Measurements from ENCODE around the gene RPS6KL1.
A peak's percentile ranks its signal among the peaks of the same experiment; 100 is the strongest.

The RPS6KL1 gene

GRCh38 chr14:74905595-74906142, 17.4 kb downstream of the RPS6KL1 start:
- ATAC-seq (ENCODE audit: low read depth) (peak; percentile 71), DNase-seq (ENCODE audit: low spot score in 2 of 2) (peak; percentile 78 to 83)
- H3K4me1 Mint-ChIP-seq: peaks cover 29% of the 10 kb centered on the region
- H3K4me3 Mint-ChIP-seq: no peak overlapping the region
- H3K27me3 Mint-ChIP-seq: no peaks in the 10 kb centered on the region
- peaks cover 5% of the 10 kb centered on the region for H3K36me3 Mint-ChIP-seq
- H3K27ac Mint-ChIP-seq: peak overlapping the region; percentile 77
- H3K9me3 Mint-ChIP-seq: no peaks in the 10 kb centered on the region

- Mint-ChIP-seq H3K36me3 (peaks cover 9% of the 10 kb centered on the region), H3K9me3 (no peaks in the 10 kb centered on the region), H3K4me1 (peaks cover 29% of the 10 kb centered on the region), H3K27ac (peak overlapping the region; percentile 77), H3K4me3 (no peak overlapping the region), H3K27me3 (no peaks in the 10 kb centered on the region)
- DNase-seq (ENCODE audit: low spot score in 2 of 2) (no peak), ATAC-seq (ENCODE audit: low read depth) (no peak)
Measured at GRCh38 chr14:74904635-74905503, 18.2 kb downstream of the RPS6KL1 start.

GRCh38 chr14:74902941-74903705, 19.9 kb downstream of the RPS6KL1 start:
- DNase-seq (ENCODE audit: low spot score in 2 of 2): no peak
- Mint-ChIP-seq H3K4me3 (no peak overlapping the region), H3K36me3 (peaks cover 21% of the 10 kb centered on the region), H3K4me1 (peaks cover 29% of the 10 kb centered on the region), H3K9me3 (no peaks in the 10 kb centered on the region), H3K27ac (peak overlapping the region; percentile 62), H3K27me3 (no peaks in the 10 kb centered on the region)
- ATAC-seq (ENCODE audit: low read depth): peak; percentile 23

- peaks cover 42% of the 10 kb centered on the region for H3K36me3 Mint-ChIP-seq
- H3K27me3 Mint-ChIP-seq: no peaks in the 10 kb centered on the region
- H3K9me3 Mint-ChIP-seq: no peaks in the 10 kb centered on the region
- peak overlapping the region; percentile 30 for H3K27ac Mint-ChIP-seq
- no peak overlapping the region for H3K4me3 Mint-ChIP-seq
- ATAC-seq (ENCODE audit: low read depth) (no peak), DNase-seq (ENCODE audit: low spot score in 2 of 2) (no peak)
- H3K4me1 Mint-ChIP-seq: peaks cover 22% of the 10 kb centered on the region
Measured at GRCh38 chr14:74898694-74899093, 24.4 kb downstream of the RPS6KL1 start.

- Mint-ChIP-seq H3K36me3 (peaks cover 44% of the 10 kb centered on the region), H3K27me3 (no peaks in the 10 kb centered on the region), H3K27ac (no peak overlapping the region), H3K4me3 (no peak overlapping the region), H3K4me1 (peaks cover 23% of the 10 kb centered on the region), H3K9me3 (no peaks in the 10 kb centered on the region)
- ATAC-seq (ENCODE audit: low read depth) (no peak), DNase-seq (ENCODE audit: low spot score in 2 of 2) (no peak)
Measured at GRCh38 chr14:74898083-74898482, 25.0 kb downstream of the RPS6KL1 start.

- H3K36me3 Mint-ChIP-seq: peaks cover 44% of the 10 kb centered on the region
- H3K27me3 Mint-ChIP-seq: no peaks in the 10 kb centered on the region
- peaks cover 23% of the 10 kb centered on the region for H3K4me1 Mint-ChIP-seq
- H3K4me3 Mint-ChIP-seq: no peak overlapping the region
- DNase-seq (ENCODE audit: low spot score in 2 of 2) (no peak), ATAC-seq (ENCODE audit: low read depth) (no peak)
- H3K27ac Mint-ChIP-seq: no peak overlapping the region
- H3K9me3 Mint-ChIP-seq: no peaks in the 10 kb centered on the region
Measured at GRCh38 chr14:74897642-74898041, 25.4 kb downstream of the RPS6KL1 start.

GRCh38 chr14:74896400-74896799, 26.7 kb downstream of the RPS6KL1 start:
- Mint-ChIP-seq H3K27me3 (no peaks in the 10 kb centered on the region), H3K4me1 (peaks cover 26% of the 10 kb centered on the region), H3K9me3 (no peaks in the 10 kb centered on the region), H3K36me3 (peaks cover 42% of the 10 kb centered on the region), H3K27ac (no peak overlapping the region), H3K4me3 (no peak overlapping the region)
- ATAC-seq (ENCODE audit: low read depth): no peak
- no peak for DNase-seq (ENCODE audit: low spot score in 2 of 2)

- Mint-ChIP-seq H3K27ac (peak overlapping the region; percentile 92), H3K4me3 (peak overlapping the region; percentile 88)
Measured at GRCh38 chr14:74893614-74894091, 29.4 kb downstream of the RPS6KL1 start.

GRCh38 chr14:74892745-74893144, 30.3 kb downstream of the RPS6KL1 start:
- peaks cover 35% of the 10 kb centered on the region for H3K36me3 Mint-ChIP-seq
- H3K27me3 Mint-ChIP-seq: no peaks in the 10 kb centered on the region
- peak overlapping the region; percentile 92 for H3K27ac Mint-ChIP-seq
- peak overlapping the region; percentile 7 for H3K4me3 Mint-ChIP-seq
- DNase-seq (ENCODE audit: low spot score in 2 of 2) (no peak), ATAC-seq (ENCODE audit: low read depth) (peak; percentile 71)
- H3K4me1 Mint-ChIP-seq: peaks cover 26% of the 10 kb centered on the region
- no peaks in the 10 kb centered on the region for H3K9me3 Mint-ChIP-seq

More at GRCh38 chr14:74893614-74894091, 29.4 kb downstream of the RPS6KL1 start:
- H3K4me1 Mint-ChIP-seq: peaks cover 26% of the 10 kb centered on the region
- H3K27me3 Mint-ChIP-seq: no peaks in the 10 kb centered on the region
- no peaks in the 10 kb centered on the region for H3K9me3 Mint-ChIP-seq
- ATAC-seq (ENCODE audit: low read depth) (peak; percentile 71), DNase-seq (ENCODE audit: low spot score in 2 of 2) (no peak)
- H3K36me3 Mint-ChIP-seq: peaks cover 35% of the 10 kb centered on the region

GRCh38 chr14:74891870-74892269, 31.2 kb downstream of the RPS6KL1 start:
- ATAC-seq (ENCODE audit: low read depth) (no peak), DNase-seq (ENCODE audit: low spot score in 2 of 2) (no peak)
- Mint-ChIP-seq H3K27me3 (no peaks in the 10 kb centered on the region), H3K4me1 (peaks cover 26% of the 10 kb centered on the region), H3K36me3 (peaks cover 31% of the 10 kb centered on the region), H3K4me3 (no peak overlapping the region), H3K27ac (peak overlapping the region; percentile 38), H3K9me3 (no peaks in the 10 kb centered on the region)

- Mint-ChIP-seq H3K27ac (no peak overlapping the region), H3K27me3 (no peaks in the 10 kb centered on the region), H3K36me3 (peaks cover 27% of the 10 kb centered on the region), H3K4me1 (peaks cover 31% of the 10 kb centered on the region), H3K9me3 (no peaks in the 10 kb centered on the region), H3K4me3 (no peak overlapping the region)
- ATAC-seq (ENCODE audit: low read depth): no peak
- no peak for DNase-seq (ENCODE audit: low spot score in 2 of 2)
Measured at GRCh38 chr14:74890262-74890661, 32.8 kb downstream of the RPS6KL1 start.

GRCh38 chr14:74888164-74889158, 34.6 kb downstream of the RPS6KL1 start:
- Mint-ChIP-seq H3K36me3 (peaks cover 21% of the 10 kb centered on the region), H3K27me3 (no peaks in the 10 kb centered on the region)
- ATAC-seq (ENCODE audit: low read depth): no peak

GRCh38 chr14:74886001-74886400, 37.1 kb downstream of the RPS6KL1 start:
- Mint-ChIP-seq H3K4me3 (no peak overlapping the region), H3K36me3 (peaks cover 21% of the 10 kb centered on the region), H3K27me3 (no peaks in the 10 kb centered on the region), H3K4me1 (peaks cover 35% of the 10 kb centered on the region), H3K9me3 (no peaks in the 10 kb centered on the region), H3K27ac (no peak overlapping the region)
- no peak for DNase-seq (ENCODE audit: low spot score in 2 of 2)
- no peak for ATAC-seq (ENCODE audit: low read depth)

More at GRCh38 chr14:74888164-74889158, 34.6 kb downstream of the RPS6KL1 start:
- Mint-ChIP-seq H3K9me3 (no peaks in the 10 kb centered on the region), H3K27ac (peak overlapping the region; percentile 60), H3K4me1 (peaks cover 35% of the 10 kb centered on the region), H3K4me3 (no peak overlapping the region)
- no peak for DNase-seq (ENCODE audit: low spot score in 2 of 2)

All from memory B cell (primary cell).